Nephron progenitor cell (in vitro differentiated cells): ENCODE measurements around the gene KCNAB1.

Source experiments
- DNase-seq: peaks from one replicate; pipeline ENCODE4 v3.0.0; 2021
- H3K27ac Mint-ChIP-seq: 2 replicates; pipeline ENCODE4 v1.8.0; 2021; ENCODE audit warnings: mild to moderate bottlenecking, moderate library complexity, mixed read lengths
- H3K27me3 Mint-ChIP-seq: 2 replicates; pipeline ENCODE4 v1.8.0; 2021; ENCODE audit warnings: mild to moderate bottlenecking, low read depth, mixed read lengths; ENCODE audit not compliant: poor library complexity
- H3K36me3 Mint-ChIP-seq: 2 replicates; pipeline ENCODE4 v1.8.0; 2021; ENCODE audit warnings: low read depth, mixed read lengths
- H3K4me1 Mint-ChIP-seq: 2 replicates; pipeline ENCODE4 v1.8.0; 2021; ENCODE audit warnings: mixed read lengths
- H3K4me3 Mint-ChIP-seq: 2 replicates; pipeline ENCODE4 v1.8.0; 2021; ENCODE audit warnings: mild to moderate bottlenecking, moderate library complexity, mixed read lengths
- H3K9me3 Mint-ChIP-seq: 2 replicates; pipeline ENCODE4 v1.8.0; 2021; ENCODE audit warnings: mild to moderate bottlenecking, moderate library complexity, mixed read lengths
- CTCF ChIP-seq: fragments of 200-600 bp; sonication (generic); IDR thresholded peaks from 2 replicates; pipeline ENCODE4 v1.5.0; 2021; ENCODE audit warnings: antibody characterized with exemption

The KCNAB1 gene

DNA sequence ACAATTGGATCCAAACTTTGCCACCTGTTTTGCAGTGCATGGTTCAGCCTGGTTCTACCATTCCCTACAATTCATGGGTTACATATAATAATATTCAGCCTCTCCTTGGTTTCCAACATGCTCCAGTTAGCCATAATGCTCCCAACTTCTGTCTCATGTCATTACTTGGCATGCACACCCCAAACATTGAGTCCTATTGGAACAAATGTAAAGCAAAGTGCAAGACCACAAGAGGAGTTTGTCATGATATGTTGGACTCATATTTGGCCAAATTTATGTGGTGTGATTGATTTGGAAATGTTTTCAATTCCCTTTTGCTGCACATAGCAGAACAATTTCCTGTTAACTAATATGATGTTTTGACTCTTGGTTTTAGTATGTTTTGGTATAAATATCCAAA lies 50.2 kb downstream of the KCNAB1 start:
- no peaks in the 10 kb centered on the region for H3K36me3 Mint-ChIP-seq
- H3K9me3 Mint-ChIP-seq = no peaks in the 10 kb centered on the region
- H3K4me3 Mint-ChIP-seq = no peak overlapping the region
- peaks cover 11% of the 10 kb centered on the region for H3K27me3 Mint-ChIP-seq
- DNase-seq = no peak
- TF ChIP-seq CTCF = no peak
- H3K27ac Mint-ChIP-seq = no peak overlapping the region
- peaks cover 4% of the 10 kb centered on the region for H3K4me1 Mint-ChIP-seq

DNA sequence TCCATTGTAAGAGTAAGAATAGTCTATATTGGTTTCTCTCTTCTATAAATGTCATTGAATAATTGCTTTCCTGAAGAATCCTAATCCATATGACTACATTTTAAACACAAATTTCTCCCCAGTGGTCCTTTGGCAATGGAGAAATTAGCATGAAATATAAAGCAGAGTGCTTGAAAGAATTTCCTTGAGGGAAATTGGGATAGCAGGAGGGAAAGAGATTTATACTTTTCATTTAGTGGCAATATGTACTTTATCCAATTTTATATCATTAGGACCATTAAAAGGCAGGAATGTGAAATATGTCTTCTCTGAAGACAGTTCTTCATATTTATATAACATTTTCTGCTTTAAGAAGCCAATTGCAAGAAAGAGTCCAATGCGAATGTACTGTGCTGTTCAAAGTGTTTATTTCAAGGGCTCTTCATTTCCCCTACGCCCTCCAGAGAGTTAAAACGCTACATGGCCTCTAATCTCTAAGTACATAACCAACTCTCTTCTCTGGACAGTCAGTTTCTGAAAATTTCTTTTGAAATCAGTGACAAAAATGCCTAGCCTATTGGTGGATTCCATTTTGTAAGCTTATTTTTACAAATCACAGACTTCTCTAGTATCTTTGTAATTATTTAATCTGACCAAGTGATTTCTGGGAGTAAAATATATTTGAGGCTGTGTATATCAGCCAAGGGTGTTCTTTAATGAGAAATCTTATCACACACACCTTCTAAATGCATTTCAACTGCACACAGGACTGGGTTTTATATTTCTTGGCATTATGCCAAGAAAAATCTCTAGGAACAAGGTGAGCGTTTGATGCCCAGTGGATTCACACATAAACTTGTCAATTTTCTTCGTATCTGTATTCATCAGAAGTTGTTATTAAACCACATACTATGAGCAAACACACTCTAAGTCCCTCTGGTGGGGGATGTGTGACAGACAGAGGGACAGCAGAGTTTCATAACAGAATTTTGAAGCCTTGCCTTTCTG lies 51.2 kb downstream of the KCNAB1 start:
- Mint-ChIP-seq H3K9me3 (no peaks in the 10 kb centered on the region), H3K4me1 (peaks cover 4% of the 10 kb centered on the region), H3K36me3 (no peaks in the 10 kb centered on the region)

DNA sequence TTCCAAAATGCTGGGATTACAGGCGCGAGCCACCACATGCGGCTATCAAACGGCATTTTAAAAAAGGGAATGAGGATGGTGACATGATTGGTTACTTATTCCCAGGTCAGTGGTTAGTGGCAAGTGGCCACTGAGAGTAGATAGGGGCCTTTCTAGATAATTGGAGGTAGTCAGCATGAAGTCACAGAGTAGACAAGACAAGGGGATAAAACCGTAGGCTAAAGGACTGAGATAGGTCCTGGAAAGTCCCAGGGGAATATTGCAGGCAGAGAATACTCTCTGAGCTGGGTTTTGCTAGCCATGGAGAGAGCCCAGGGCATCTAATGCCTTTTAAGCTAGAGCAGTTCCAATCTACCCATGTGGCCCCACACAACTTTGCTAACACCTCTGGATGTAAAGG lies 52.2 kb downstream of the KCNAB1 start:
- H3K27ac Mint-ChIP-seq = no peak overlapping the region
- DNase-seq = no peak
- TF ChIP-seq CTCF = no peak
- no peak overlapping the region for H3K4me3 Mint-ChIP-seq
- H3K9me3 Mint-ChIP-seq = no peaks in the 10 kb centered on the region
- H3K27me3 Mint-ChIP-seq = peaks cover 9% of the 10 kb centered on the region
- no peaks in the 10 kb centered on the region for H3K36me3 Mint-ChIP-seq
- H3K4me1 Mint-ChIP-seq = peaks cover 4% of the 10 kb centered on the region

More for the DNA sequence above, 51.2 kb downstream of the KCNAB1 start:
- no peak for TF ChIP-seq CTCF
- Mint-ChIP-seq H3K27ac (no peak overlapping the region), H3K27me3 (peaks cover 14% of the 10 kb centered on the region), H3K4me3 (no peak overlapping the region)
- DNase-seq = no peak

DNA sequence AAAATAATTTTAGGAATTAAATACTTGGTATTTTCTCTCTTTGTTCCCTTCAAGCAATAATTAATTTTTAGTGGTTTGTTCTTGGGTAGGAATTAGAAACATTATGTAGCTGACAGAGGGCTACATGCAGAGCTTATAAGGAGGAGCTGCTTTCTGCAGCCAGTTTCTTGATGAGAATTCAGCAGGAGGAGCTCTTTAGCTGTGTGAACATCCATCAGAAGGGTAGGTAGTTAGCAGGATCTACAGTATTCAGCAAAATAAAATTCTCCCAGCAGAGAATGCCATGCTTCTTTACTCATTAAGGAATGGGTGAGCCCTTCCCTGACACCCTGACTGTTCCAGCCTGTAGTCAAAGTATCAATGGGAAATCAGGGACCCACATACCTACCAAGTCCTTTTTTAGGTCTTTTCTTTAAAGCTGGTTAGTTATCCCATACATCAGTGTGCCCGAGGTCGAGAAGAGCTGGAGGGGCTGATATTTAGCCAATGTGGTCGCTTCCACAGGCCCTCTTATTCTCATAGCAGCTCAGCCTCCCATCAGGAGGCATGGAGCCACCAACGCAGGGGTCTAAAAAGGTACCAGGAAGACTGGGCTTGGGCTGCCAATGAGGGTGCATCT lies 54.0 kb downstream of the KCNAB1 start:
- Mint-ChIP-seq H3K36me3 (no peaks in the 10 kb centered on the region), H3K9me3 (no peaks in the 10 kb centered on the region), H3K4me3 (no peak overlapping the region), H3K4me1 (peaks cover 4% of the 10 kb centered on the region), H3K27me3 (peaks cover 5% of the 10 kb centered on the region), H3K27ac (no peak overlapping the region)
- TF ChIP-seq CTCF = peak; percentile 19
- DNase-seq = no peak

DNA sequence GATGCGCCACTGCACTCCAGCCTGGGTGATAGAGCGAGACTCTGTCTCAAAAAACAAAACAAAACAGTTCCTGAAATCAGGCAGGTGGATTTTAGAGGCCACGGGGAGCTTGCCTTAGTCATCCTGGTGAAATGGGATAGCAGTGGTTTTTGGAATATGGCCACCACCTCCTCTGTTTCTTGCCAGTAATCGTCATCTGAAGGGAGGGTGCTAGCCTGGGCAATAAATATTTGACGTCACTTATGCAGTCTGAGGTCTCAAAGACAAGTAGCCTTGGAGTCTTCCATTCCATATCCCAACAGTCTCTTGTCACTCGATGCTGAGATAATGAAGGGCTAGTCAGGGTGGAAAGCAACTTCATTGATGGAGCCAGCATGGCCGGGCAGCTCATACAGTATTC lies 55.2 kb downstream of the KCNAB1 start:
- no peak for TF ChIP-seq CTCF
- no peaks in the 10 kb centered on the region for H3K9me3 Mint-ChIP-seq
- H3K27ac Mint-ChIP-seq = no peak overlapping the region
- H3K36me3 Mint-ChIP-seq = no peaks in the 10 kb centered on the region
- peaks cover 5% of the 10 kb centered on the region for H3K27me3 Mint-ChIP-seq
- DNase-seq = no peak
- H3K4me3 Mint-ChIP-seq = no peak overlapping the region
- peaks cover 4% of the 10 kb centered on the region for H3K4me1 Mint-ChIP-seq
